Activated CD8-positive, alpha-beta T cell treated with anti-CD3 and anti-CD28 coated beads, Interleukin-2, amount 10 ng/mL, durations not matched to agents 7 days and 5 days (primary cell): ENCODE measurements around the gene LHFPL3. TPM values are rescaled to one million over a fixed set of nuclear protein-coding genes. Genes with fewer than 3 reads are reported as not detected.

Source experiments
- ATAC-seq: fragments of 150-1000 bp; cut with Tn5 transposase; one replicate; pipeline ENCODE4 v1.10.0; 2021; ENCODE audit warnings: moderate library complexity
- CTCF ChIA-PET: fragments of 350-600 bp; sonication (Branson Sonifier 250); formaldehyde crosslinking; loops from one replicate; lab custom pipeline; 2021; ENCODE audit warnings: antibody characterized with exemption; lab: Charles Lee
- POLR2A ChIA-PET: fragments of 350-600 bp; sonication (Branson Sonifier 250); formaldehyde crosslinking; loops from one replicate; lab custom pipeline; 2021; ENCODE audit warnings: antibody characterized with exemption; lab: Charles Lee
- DNase-seq: peaks from one replicate; pipeline ENCODE4 v3.0.0-alpha.2; 2020
- H3K27ac Mint-ChIP-seq: one replicate; pipeline ENCODE4 v1.8.0; 2021; ENCODE audit warnings: mild to moderate bottlenecking, mixed read lengths
- H3K27me3 Mint-ChIP-seq: one replicate; pipeline ENCODE4 v1.8.0; 2021; ENCODE audit warnings: low read depth, mixed read lengths
- H3K36me3 Mint-ChIP-seq: one replicate; pipeline ENCODE4 v1.8.0; 2021; ENCODE audit warnings: low read depth, mixed read lengths
- H3K4me1 Mint-ChIP-seq: one replicate; pipeline ENCODE4 v1.8.0; 2021; ENCODE audit warnings: low read depth, mixed read lengths
- H3K4me3 Mint-ChIP-seq: one replicate; pipeline ENCODE4 v1.8.0; 2021; ENCODE audit warnings: mild to moderate bottlenecking, mixed read lengths
- H3K9me3 Mint-ChIP-seq: one replicate; pipeline ENCODE4 v1.8.0; 2022; ENCODE audit warnings: mixed read lengths; ENCODE audit not compliant: insufficient read depth
- total RNA-seq, 2 experiments: library from RNA; stranded (reverse); gene quantifications; one replicate each; pipeline ENCODE4 v1.2.3, GENCODE V29; 2021

Gene LHFPL3
- total RNA-seq, 2 experiments from 2014 or later, result not detected

DNA sequence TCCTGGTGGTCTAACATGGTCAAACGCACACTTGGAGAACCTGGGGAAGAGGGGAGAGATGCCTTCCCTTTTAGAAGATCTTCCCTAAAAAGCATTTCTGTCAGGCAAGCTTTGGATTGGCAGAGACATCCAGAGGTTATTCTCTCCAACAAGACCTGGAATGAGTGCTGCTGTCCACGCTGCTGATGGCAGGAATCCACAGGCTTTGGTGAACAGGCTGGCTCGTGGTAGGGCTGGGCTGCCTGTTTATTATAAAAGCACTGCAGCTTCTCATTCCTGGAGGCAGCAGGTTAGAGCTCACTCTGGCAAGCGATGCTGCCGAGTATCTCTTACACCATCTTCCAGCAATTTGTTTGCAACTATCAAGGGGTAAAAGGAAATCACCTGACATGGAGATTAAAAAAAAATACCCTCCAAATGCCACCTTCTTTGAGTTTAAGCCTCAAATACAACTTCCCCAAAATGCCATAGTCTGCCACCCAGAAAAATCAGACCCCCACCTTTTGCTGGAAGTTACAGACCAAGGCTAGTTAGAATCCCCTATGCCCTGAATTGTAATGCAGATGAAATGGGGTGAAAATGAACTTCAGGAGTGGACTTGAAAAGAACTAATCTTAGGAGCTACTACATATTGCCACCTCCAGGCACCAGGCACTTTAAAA is 533.5 kb downstream of the LHFPL3 start:
- POLR2A ChIA-PET, result interaction anchor here (0.5 kb wide), 1 partner anchor 108 kb away, joined by 3 read pairs; no protein-coding TSS in a partner anchor

DNA sequence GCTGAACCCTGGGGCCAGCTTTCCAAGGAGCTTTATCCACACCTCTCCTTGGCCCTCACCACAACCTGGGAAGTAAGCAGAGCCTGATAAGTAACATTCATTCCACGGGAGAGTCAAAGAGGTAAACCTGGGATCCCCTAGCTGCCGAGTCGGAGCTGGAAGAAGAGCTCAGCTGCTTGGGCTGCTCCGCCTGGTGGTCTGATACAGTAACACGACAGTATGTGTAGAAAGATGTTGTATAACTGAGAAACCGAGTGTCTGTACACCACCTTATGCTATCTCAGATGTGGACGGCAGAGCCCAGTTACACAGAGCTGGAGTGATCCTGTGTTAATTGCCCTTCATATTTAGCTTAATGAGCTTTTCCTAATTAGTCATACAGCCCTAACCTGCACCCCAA is 534.3 kb downstream of the LHFPL3 start:
- no peak for DNase-seq
- no peaks in the 10 kb centered on the region for H3K9me3 Mint-ChIP-seq
- CTCF ChIA-PET, result interaction anchor here (3.7 to 4.3 kb wide), 2 partner anchors 14 to 20 kb away, joined by 22 read pairs; no protein-coding TSS in a partner anchor
- H3K36me3 Mint-ChIP-seq, result no peaks in the 10 kb centered on the region
- peaks cover 10% of the 10 kb centered on the region for H3K27me3 Mint-ChIP-seq
- POLR2A ChIA-PET, result no interaction called here
- no peak overlapping the region for H3K27ac Mint-ChIP-seq
- peaks cover 10% of the 10 kb centered on the region for H3K4me1 Mint-ChIP-seq
- no peak overlapping the region for H3K4me3 Mint-ChIP-seq
- ATAC-seq, result no peak

More for the DNA sequence above, 533.5 kb downstream of the LHFPL3 start:
- no peaks in the 10 kb centered on the region for H3K36me3 Mint-ChIP-seq
- no peaks in the 10 kb centered on the region for H3K9me3 Mint-ChIP-seq
- peaks cover 16% of the 10 kb centered on the region for H3K4me1 Mint-ChIP-seq
- CTCF ChIA-PET, result interaction anchor here (2.2 to 4.3 kb wide), 4 partner anchors 13 to 630 kb away, joined by 7 to 22 read pairs (median 16); no protein-coding TSS in a partner anchor
- no peak for DNase-seq
- H3K27ac Mint-ChIP-seq, result no peak overlapping the region
- ATAC-seq, result no peak
- peaks cover 10% of the 10 kb centered on the region for H3K27me3 Mint-ChIP-seq
- no peak overlapping the region for H3K4me3 Mint-ChIP-seq

DNA sequence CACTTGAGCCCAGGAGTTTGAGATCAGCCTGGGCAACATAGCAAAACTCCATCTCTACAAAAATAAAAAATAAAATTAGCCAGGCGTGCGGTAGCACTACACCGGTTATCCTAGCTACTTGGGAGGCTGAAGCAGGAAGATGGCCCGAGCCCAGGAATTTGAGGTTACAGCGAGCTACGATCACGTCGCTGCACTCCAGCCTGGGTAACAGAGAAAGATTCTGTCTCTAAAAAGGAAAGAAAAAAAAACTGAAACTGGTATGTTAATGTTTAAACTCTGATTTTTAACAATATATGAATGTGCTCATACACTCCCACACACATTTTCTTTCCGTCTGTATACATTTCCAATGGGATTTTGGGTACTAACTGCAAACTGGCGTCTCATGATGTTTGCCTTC is 545.0 kb downstream of the LHFPL3 start:
- H3K36me3 Mint-ChIP-seq, result no peaks in the 10 kb centered on the region
- CTCF ChIA-PET, result interaction anchor here (1.3 kb wide), 1 partner anchor 10 kb away, joined by 8 read pairs; no protein-coding TSS in a partner anchor

DNA sequence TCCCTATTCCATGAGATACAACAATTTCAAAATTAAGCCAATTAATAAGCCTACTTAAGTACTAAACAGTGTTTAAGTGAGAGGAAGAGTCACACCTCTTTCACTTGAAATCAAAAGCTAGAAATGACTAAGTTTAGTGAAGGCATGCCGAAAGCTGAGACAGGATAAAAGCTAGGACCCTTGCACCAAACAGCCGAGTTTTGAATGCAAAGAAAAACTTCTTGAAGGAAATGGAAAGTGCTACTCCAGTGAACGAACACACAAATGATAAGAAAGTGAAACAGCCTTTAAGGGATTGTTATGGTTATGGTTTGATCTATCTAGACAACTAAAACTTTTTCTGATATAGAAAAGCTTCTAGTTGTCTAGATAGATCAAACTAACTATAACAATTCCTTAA is 550.2 kb downstream of the LHFPL3 start:
- DNase-seq (no peak), ATAC-seq (no peak)
- H3K27ac Mint-ChIP-seq, result no peak overlapping the region
- ChIA-PET POLR2A (interaction anchor here (0.6 to 1.1 kb wide), 4 partner anchors 21 to 105 kb away, joined by 3 read pairs; no protein-coding TSS in a partner anchor), CTCF (interaction anchor here (1.2 kb wide), 1 partner anchor 40 kb away, joined by 10 read pairs; no protein-coding TSS in a partner anchor)
- H3K36me3 Mint-ChIP-seq, result no peaks in the 10 kb centered on the region
- H3K27me3 Mint-ChIP-seq, result no peaks in the 10 kb centered on the region
- no peaks in the 10 kb centered on the region for H3K9me3 Mint-ChIP-seq
- H3K4me3 Mint-ChIP-seq, result no peak overlapping the region
- H3K4me1 Mint-ChIP-seq, result peaks cover 10% of the 10 kb centered on the region

More for the DNA sequence above, 545.0 kb downstream of the LHFPL3 start:
- Mint-ChIP-seq H3K27me3 (peaks cover 2% of the 10 kb centered on the region), H3K4me3 (no peak overlapping the region), H3K27ac (no peak overlapping the region), H3K4me1 (peaks cover 2% of the 10 kb centered on the region), H3K9me3 (no peaks in the 10 kb centered on the region)
- DNase-seq (no peak), ATAC-seq (no peak)
- POLR2A ChIA-PET, result no interaction called here

DNA sequence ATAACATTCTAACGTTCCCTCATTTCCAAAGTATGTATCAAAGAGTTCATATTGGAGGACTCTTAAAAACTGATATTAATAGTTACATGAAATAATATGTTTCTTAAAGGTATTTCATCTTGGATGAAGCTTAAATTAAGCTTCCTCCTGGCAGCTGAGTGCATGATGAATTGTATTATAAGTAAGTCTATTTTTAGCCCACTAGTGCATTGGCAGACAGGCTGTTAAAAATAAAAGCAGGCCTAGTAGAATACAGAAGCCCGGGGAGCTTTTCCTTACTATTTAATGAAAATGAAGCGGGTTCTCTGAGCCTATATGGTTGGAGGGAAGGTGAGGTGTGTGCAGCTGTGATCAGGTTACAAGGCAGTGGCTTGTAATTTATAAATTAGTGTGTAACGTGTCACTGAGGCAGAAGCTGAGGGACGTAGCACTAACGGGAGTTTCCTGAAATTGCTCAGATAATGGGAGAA is 554.9 kb downstream of the LHFPL3 start:
- Mint-ChIP-seq H3K27ac (no peak overlapping the region), H3K4me3 (no peak overlapping the region), H3K4me1 (peaks cover 14% of the 10 kb centered on the region), H3K9me3 (no peaks in the 10 kb centered on the region), H3K36me3 (no peaks in the 10 kb centered on the region), H3K27me3 (peaks cover 6% of the 10 kb centered on the region)
- CTCF ChIA-PET, result interaction anchor here (0.6 to 3.8 kb wide), 38 partner anchors 11 to 675 kb away, joined by 3 to 84 read pairs (median 5); partner anchors contain the start of gene ORC5
- DNase-seq, result no peak
- peak; percentile 38 for ATAC-seq
- POLR2A ChIA-PET, result no interaction called here

DNA sequence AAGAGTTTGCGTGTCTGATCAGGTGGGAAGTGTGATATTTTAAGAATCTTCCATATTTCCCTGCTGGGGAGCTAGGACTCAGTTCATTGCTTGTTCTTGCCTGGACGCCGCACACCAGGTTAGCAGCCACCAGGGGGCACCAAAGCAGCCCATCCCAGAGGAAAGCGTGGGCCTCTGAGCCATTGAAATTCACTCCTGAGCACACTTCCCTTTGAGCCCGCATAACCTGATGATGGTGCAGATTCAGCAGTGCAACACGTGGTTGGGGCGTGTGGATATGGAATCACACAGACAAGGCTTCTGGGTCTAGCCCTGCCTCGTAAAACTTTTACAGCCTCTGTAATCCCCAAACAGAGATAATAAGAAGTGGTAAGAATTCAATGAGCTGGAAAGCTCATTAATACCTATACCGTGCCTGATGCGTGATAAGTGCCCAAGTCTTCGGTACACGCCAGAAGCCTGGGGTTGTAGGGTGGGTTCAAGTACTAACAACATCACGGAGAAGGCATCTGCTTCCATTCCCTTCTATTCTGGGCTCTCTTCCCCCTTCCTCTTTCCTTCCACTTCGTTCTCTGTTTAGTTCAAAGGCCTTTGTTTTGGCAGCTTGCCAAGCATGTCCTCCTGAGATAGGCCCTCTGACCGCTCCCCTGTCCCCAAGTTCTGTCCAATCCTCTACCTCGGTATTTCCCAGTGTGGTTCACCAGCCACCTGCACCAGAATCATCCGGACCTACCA is 555.5 kb downstream of the LHFPL3 start:
- DNase-seq, result peak; percentile 74
- CTCF ChIA-PET, result interaction anchor here (0.6 to 3.8 kb wide), 41 partner anchors 11 to 676 kb away, joined by 3 to 84 read pairs (median 5); partner anchors contain the start of gene ORC5
- Mint-ChIP-seq H3K36me3 (no peaks in the 10 kb centered on the region), H3K9me3 (no peaks in the 10 kb centered on the region), H3K27me3 (peaks cover 6% of the 10 kb centered on the region), H3K4me1 (peaks cover 10% of the 10 kb centered on the region), H3K4me3 (no peak overlapping the region), H3K27ac (no peak overlapping the region)
- ATAC-seq, result peak; percentile 88
- POLR2A ChIA-PET, result no interaction called here

DNA sequence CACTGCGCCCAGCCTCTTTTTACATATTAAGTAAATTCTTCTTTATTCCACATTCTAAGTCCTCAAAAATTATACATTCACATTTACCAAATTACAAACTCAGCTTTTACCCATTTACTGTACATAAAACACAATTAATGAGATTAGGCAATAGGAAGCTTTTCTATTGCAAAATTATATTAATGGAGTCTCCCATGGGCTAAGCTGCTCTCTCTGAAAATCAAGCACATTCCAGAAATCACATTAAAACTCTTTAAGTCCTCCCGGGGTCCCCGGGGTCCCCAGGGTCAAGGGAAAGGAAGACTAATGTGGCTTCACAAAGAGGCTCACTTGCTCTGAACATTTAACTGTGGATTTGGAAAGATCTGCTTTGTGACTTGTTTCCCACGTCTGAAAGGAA is 558.2 kb downstream of the LHFPL3 start:
- CTCF ChIA-PET, result interaction anchor here (1.0 to 1.1 kb wide), 2 partner anchors 31 to 655 kb away, joined by 3 to 4 read pairs; no protein-coding TSS in a partner anchor
- Mint-ChIP-seq H3K4me1 (peaks cover 6% of the 10 kb centered on the region), H3K36me3 (no peaks in the 10 kb centered on the region), H3K4me3 (no peak overlapping the region), H3K9me3 (no peaks in the 10 kb centered on the region), H3K27me3 (peaks cover 6% of the 10 kb centered on the region), H3K27ac (no peak overlapping the region)
- DNase-seq (no peak), ATAC-seq (no peak)
- POLR2A ChIA-PET, result no interaction called here

DNA sequence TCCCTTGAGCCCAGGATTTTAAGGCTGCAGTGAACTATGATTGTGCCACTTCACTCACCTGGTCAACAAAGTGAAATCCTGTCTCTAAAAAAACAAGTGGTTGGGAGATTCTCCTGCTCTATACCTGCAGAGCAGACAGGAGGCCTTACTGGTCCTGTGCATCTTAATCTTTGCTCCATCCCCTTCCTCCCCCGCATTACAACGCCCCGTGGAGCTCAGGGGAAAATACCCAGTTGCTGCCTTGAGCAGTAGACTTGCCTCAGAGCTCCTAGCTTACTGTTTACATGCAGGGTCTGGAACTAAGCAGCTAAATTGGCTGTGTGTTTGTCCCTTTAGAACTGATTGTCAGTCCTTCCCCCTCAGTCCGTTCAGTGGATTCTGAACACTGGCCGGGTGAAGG is 561.8 kb downstream of the LHFPL3 start:
- Mint-ChIP-seq H3K9me3 (no peaks in the 10 kb centered on the region), H3K27me3 (peaks cover 2% of the 10 kb centered on the region), H3K36me3 (no peaks in the 10 kb centered on the region), H3K4me1 (no peaks in the 10 kb centered on the region), H3K27ac (no peak overlapping the region), H3K4me3 (no peak overlapping the region)
- ATAC-seq, result no peak
- POLR2A ChIA-PET, result no interaction called here
- no peak for DNase-seq
- CTCF ChIA-PET, result interaction anchor here (0.7 kb wide), 1 partner anchor 28 kb away, joined by 3 read pairs; no protein-coding TSS in a partner anchor

DNA sequence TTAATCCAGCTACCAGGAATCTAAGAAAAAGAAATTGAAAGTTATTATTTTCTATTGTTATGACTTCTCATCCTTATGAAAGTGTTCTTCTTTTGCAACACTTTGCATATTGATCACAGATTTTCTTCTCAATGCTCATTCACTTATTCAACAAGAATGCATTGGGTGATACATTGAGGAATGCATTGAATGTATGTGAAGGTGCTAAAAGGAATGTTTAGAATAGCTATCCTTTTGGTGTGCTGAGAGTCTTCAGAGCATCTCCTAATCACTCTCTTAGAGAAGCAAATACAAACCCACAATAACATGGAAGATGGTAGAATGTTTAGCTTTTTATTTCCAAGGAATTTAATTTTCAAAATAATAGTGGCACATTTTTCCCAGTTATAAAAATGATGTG is 563.5 kb downstream of the LHFPL3 start:
- Mint-ChIP-seq H3K27ac (no peak overlapping the region), H3K4me1 (peaks cover 3% of the 10 kb centered on the region), H3K4me3 (no peak overlapping the region), H3K9me3 (no peaks in the 10 kb centered on the region), H3K27me3 (no peaks in the 10 kb centered on the region), H3K36me3 (no peaks in the 10 kb centered on the region)
- no peak for ATAC-seq
- ChIA-PET CTCF (interaction anchor here (0.9 to 6.7 kb wide), 5 partner anchors 9 to 27 kb away, joined by 3 to 61 read pairs (median 4); no protein-coding TSS in a partner anchor), POLR2A (no interaction called here)
- DNase-seq, result no peak

DNA sequence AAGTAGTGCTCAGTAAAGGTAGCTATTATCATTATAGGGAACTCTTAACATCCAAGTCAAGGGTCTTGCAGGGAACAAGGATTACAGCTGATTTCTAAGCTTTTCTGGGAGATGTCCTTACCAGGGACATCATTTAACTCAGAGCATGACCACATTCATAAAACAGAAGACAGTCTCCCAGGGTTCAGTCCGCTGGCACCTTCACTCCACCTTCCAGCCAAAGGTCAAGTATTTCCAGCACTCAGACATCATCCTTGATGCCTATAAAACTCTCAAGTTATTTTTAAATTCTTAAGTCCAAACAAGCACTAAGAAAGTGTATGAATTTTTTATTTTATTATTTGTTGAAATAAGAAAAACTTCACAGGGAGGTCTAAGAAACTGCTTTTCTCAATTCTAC is 565.9 kb downstream of the LHFPL3 start:
- CTCF ChIA-PET, result interaction anchor here (6.7 kb wide), 1 partner anchor 11 kb away, joined by 61 read pairs; no protein-coding TSS in a partner anchor
- POLR2A ChIA-PET, result no interaction called here
- H3K4me1 Mint-ChIP-seq, result peaks cover 7% of the 10 kb centered on the region

DNA sequence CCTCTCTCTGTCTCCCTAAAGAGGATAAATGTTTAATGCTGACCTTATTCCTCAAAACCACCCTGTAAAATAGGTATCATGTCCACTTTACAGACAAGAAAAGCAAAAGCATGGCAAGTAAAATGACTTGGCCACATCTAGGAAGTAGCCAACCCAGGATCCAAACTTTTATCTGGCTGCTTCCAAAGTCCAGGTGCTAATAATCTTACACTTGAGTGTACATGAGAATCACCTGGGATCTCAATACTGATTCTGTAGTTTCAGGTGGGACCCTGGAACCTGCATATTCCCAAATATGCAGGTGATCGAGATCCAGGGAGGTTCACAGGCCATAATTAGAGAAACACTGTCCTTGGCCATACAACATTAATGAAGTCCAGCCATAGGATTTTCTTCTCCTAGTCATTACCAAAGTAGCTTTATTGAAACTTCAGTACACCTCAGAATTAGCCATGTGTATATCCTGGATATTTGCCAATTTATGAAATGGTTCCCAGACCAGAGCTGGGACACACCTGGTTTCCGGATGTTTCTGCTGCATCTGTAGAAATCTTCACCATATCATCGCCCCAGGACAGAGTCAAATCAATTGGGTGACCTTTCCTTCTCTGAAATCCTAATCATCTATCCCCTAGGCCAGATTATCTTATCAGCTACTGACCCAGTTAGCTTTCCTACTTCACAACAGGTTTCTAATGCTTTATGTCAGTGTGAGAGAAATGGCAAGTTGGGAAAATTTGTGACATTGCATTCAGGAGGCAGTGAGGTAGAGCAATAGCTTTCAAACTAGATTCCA is 566.5 kb downstream of the LHFPL3 start:
- no peaks in the 10 kb centered on the region for H3K9me3 Mint-ChIP-seq
- CTCF ChIA-PET, result interaction anchor here (6.7 kb wide), 1 partner anchor 12 kb away, joined by 61 read pairs; no protein-coding TSS in a partner anchor

More for the DNA sequence above, 565.9 kb downstream of the LHFPL3 start:
- DNase-seq, result no peak
- Mint-ChIP-seq H3K27me3 (peaks cover 3% of the 10 kb centered on the region), H3K36me3 (no peaks in the 10 kb centered on the region), H3K27ac (no peak overlapping the region), H3K9me3 (no peaks in the 10 kb centered on the region), H3K4me3 (no peak overlapping the region)
- ATAC-seq, result no peak

More for the DNA sequence above, 566.5 kb downstream of the LHFPL3 start:
- no peak overlapping the region for H3K4me3 Mint-ChIP-seq
- DNase-seq (no peak), ATAC-seq (no peak)
- H3K36me3 Mint-ChIP-seq, result no peaks in the 10 kb centered on the region
- peaks cover 7% of the 10 kb centered on the region for H3K4me1 Mint-ChIP-seq
- H3K27ac Mint-ChIP-seq, result no peak overlapping the region
- H3K27me3 Mint-ChIP-seq, result peaks cover 5% of the 10 kb centered on the region
- POLR2A ChIA-PET, result interaction anchor here (0.7 kb wide), 1 partner anchor 46 kb away, joined by 3 read pairs; no protein-coding TSS in a partner anchor
